ENCODE results near the gene RXRA.

The RXRA gene

GRCh38 chr9:134484479-134484878 is 158.2 kb downstream of the RXRA start:
- no peak overlapping the region for H2AFZ ChIP-seq (ENCODE audit: low read length)
- H3K36me3 ChIP-seq (ENCODE audit: insufficient read depth, low read length), result no peaks in the 10 kb centered on the region
- no peaks in the 10 kb centered on the region for H3K9me2 ChIP-seq (ENCODE audit: low read depth, low read length)
- no peaks in the 10 kb centered on the region for H3K27me3 ChIP-seq (ENCODE audit: insufficient read depth, low read length)
- TF ChIP-seq CTCF (IDR thresholded peaks at IDR 0.05; ENCODE audit: low read length) (no peak), EZH2 (IDR thresholded peaks at IDR 0.05; ENCODE audit: borderline replicate concordance, low read length) (no peak)
- no peak overlapping the region for H3K4me2 ChIP-seq (ENCODE audit: low read length)
- H3K27ac ChIP-seq (ENCODE audit: low read depth, low read length, poor library complexity, severe bottlenecking), result no peak overlapping the region
- no peak overlapping the region for H3K4me3 ChIP-seq (ENCODE audit: low read depth, low read length, poor library complexity, severe bottlenecking)
- H3K9ac ChIP-seq (ENCODE audit: low read length), result no peak overlapping the region
- no peaks in the 10 kb centered on the region for H3K4me1 ChIP-seq (ENCODE audit: insufficient read depth, low read length, severe bottlenecking)
- no peaks in the 10 kb centered on the region for H3K9me3 ChIP-seq (ENCODE audit: low read length)
- H3K79me2 ChIP-seq (ENCODE audit: insufficient read depth, low read length), result no peaks in the 10 kb centered on the region
- H4K20me1 ChIP-seq (ENCODE audit: insufficient read depth, low read length), result no peaks in the 10 kb centered on the region
- H3F3A ChIP-seq (ENCODE audit: insufficient read depth, low read length), result no peaks in the 10 kb centered on the region

GRCh38 chr9:134485653-134486052 is 159.4 kb downstream of the RXRA start:
- H3K27ac ChIP-seq (ENCODE audit: low read depth, low read length, poor library complexity, severe bottlenecking), result no peak overlapping the region
- no peaks in the 10 kb centered on the region for H3K36me3 ChIP-seq (ENCODE audit: insufficient read depth, low read length)
- H3K4me2 ChIP-seq (ENCODE audit: low read length), result no peak overlapping the region
- no peaks in the 10 kb centered on the region for H3K79me2 ChIP-seq (ENCODE audit: insufficient read depth, low read length)
- no peaks in the 10 kb centered on the region for H3K9me3 ChIP-seq (ENCODE audit: low read length)
- H3K4me1 ChIP-seq (ENCODE audit: insufficient read depth, low read length, severe bottlenecking), result no peaks in the 10 kb centered on the region
- no peak overlapping the region for H3K4me3 ChIP-seq (ENCODE audit: low read depth, low read length, poor library complexity, severe bottlenecking)
- H3K9me2 ChIP-seq (ENCODE audit: low read depth, low read length), result no peaks in the 10 kb centered on the region
- no peaks in the 10 kb centered on the region for H3F3A ChIP-seq (ENCODE audit: insufficient read depth, low read length)
- H3K27me3 ChIP-seq (ENCODE audit: insufficient read depth, low read length), result no peaks in the 10 kb centered on the region
- TF ChIP-seq EZH2 (IDR thresholded peaks at IDR 0.05; ENCODE audit: borderline replicate concordance, low read length) (no peak), CTCF (IDR thresholded peaks at IDR 0.05; ENCODE audit: low read length) (no peak)
- H3K9ac ChIP-seq (ENCODE audit: low read length), result no peak overlapping the region
- no peaks in the 10 kb centered on the region for H4K20me1 ChIP-seq (ENCODE audit: insufficient read depth, low read length)
- H2AFZ ChIP-seq (ENCODE audit: low read length), result no peak overlapping the region

GRCh38 chr9:134486143-134486591 is 159.9 kb downstream of the RXRA start:
- Histone ChIP-seq H4K20me1 (ENCODE audit: insufficient read depth, low read length) (no peaks in the 10 kb centered on the region), H3K9me3 (ENCODE audit: low read length) (no peaks in the 10 kb centered on the region), H3K27ac (ENCODE audit: low read depth, low read length, poor library complexity, severe bottlenecking) (no peak overlapping the region), H3K36me3 (ENCODE audit: insufficient read depth, low read length) (no peaks in the 10 kb centered on the region), H3K4me1 (ENCODE audit: insufficient read depth, low read length, severe bottlenecking) (no peaks in the 10 kb centered on the region), H3K4me3 (ENCODE audit: low read depth, low read length, poor library complexity, severe bottlenecking) (no peak overlapping the region), H3K9me2 (ENCODE audit: low read depth, low read length) (no peaks in the 10 kb centered on the region), H2AFZ (ENCODE audit: low read length) (no peak overlapping the region), H3K79me2 (ENCODE audit: insufficient read depth, low read length) (no peaks in the 10 kb centered on the region), H3K27me3 (ENCODE audit: insufficient read depth, low read length) (no peaks in the 10 kb centered on the region), H3K9ac (ENCODE audit: low read length) (no peak overlapping the region), H3F3A (ENCODE audit: insufficient read depth, low read length) (no peaks in the 10 kb centered on the region), H3K4me2 (ENCODE audit: low read length) (no peak overlapping the region)
- TF ChIP-seq EZH2 (IDR thresholded peaks at IDR 0.05; ENCODE audit: borderline replicate concordance, low read length) (no peak), CTCF (IDR thresholded peaks at IDR 0.05; ENCODE audit: low read length) (no peak)
